SU-DHL-6 (cell line): ENCODE results near the gene C14orf93.

Experiments
- H2AFZ ChIP-seq: fragments of 200-600 bp; sonication (generic); 2 replicates; pipeline ENCODE4 v1.6.1; 2014; ENCODE audit warnings: low read depth, mild to moderate bottlenecking, moderate library complexity, mixed read lengths, antibody characterized with exemption, low read length; ENCODE audit not compliant: severe bottlenecking
- H3F3A ChIP-seq: fragments of 200-600 bp; shearing (Covaris generic); 2 replicates; pipeline ENCODE4 v1.6.0; 2016; ENCODE audit warnings: antibody characterized with exemption, mild to moderate bottlenecking; ENCODE audit not compliant: insufficient read depth
- H3K27ac ChIP-seq: fragments of 200-600 bp; sonication (generic); 2 replicates; pipeline ENCODE4 v1.5.1; 2016; ENCODE audit warnings: low read depth, mild to moderate bottlenecking, low read length, moderate library complexity, mixed read lengths
- H3K27me3 ChIP-seq: fragments of 200-600 bp; sonication (generic), shearing (Covaris generic); 2 replicates; pipeline ENCODE4 v1.6.0; 2014; ENCODE audit warnings: mild to moderate bottlenecking, low read length
- H3K36me3 ChIP-seq: fragments of 200-600 bp; sonication (generic); 2 replicates; pipeline ENCODE4 v1.6.1; 2014; ENCODE audit warnings: mild to moderate bottlenecking, low read length, mixed read lengths
- H3K4me2 ChIP-seq: fragments of 300-600, 200-600 bp; shearing (Covaris generic), sonication (generic); 2 replicates; pipeline ENCODE4 v1.6.0; 2014; ENCODE audit warnings: low read length, low read depth, mild to moderate bottlenecking; ENCODE audit not compliant: poor library complexity, severe bottlenecking
- H3K4me3 ChIP-seq: fragments of 200-600 bp; sonication (generic); 2 replicates; pipeline ENCODE4 v1.5.1; 2014; ENCODE audit warnings: antibody characterized with exemption, low read length, mild to moderate bottlenecking, mixed read lengths; ENCODE audit not compliant: insufficient read depth, poor library complexity, severe bottlenecking
- H3K79me2 ChIP-seq: fragments of 200-600 bp; sonication (generic); 2 replicates; pipeline ENCODE4 v1.6.1; 2014; ENCODE audit warnings: mild to moderate bottlenecking, low read length, moderate library complexity; ENCODE audit not compliant: insufficient read depth
- H3K9ac ChIP-seq: fragments of 200-600 bp; sonication (generic); 2 replicates; pipeline ENCODE4 v1.7.0; 2014; ENCODE audit warnings: mild to moderate bottlenecking, low read length
- H3K9me2 ChIP-seq: fragments of 200-600 bp; sonication (generic); replicated peaks from 2 replicates; pipeline ENCODE4 v1.6.1; 2014; ENCODE audit warnings: low read length; ENCODE audit not compliant: insufficient read depth
- H3K9me3 ChIP-seq: fragments of 200-600 bp; sonication (generic); 2 replicates; pipeline ENCODE4 v1.6.1; 2014; ENCODE audit warnings: low read length, mixed read lengths; ENCODE audit not compliant: insufficient read depth
- H4K20me1 ChIP-seq: fragments of 200-600 bp; sonication (generic); 2 replicates; pipeline ENCODE4 v1.6.1; 2014; ENCODE audit warnings: low read depth, mild to moderate bottlenecking, antibody characterized with exemption, low read length, moderate library complexity, mixed read lengths
- CTCF ChIP-seq: fragments of 200-600 bp; sonication (generic); IDR thresholded peaks from one replicate; pipeline ENCODE4 v1.5.1; 2017; ENCODE audit warnings: antibody characterized with exemption, mild to moderate bottlenecking, low read length, moderate library complexity; ENCODE audit not compliant: insufficient read depth, poor library complexity, severe bottlenecking
- EZH2phosphoT487 ChIP-seq: fragments of 200-600 bp; sonication (generic), shearing (Covaris generic); conservative IDR thresholded peaks from 2 replicates; pipeline ENCODE4 v1.6.1; 2018; ENCODE audit warnings: mild to moderate bottlenecking, antibody characterized with exemption, low read length, moderate library complexity, mixed read lengths

Gene C14orf93

GRCh38 chr14:23047034-23047634 lies 37.2 kb upstream of the C14orf93 start:
- Histone ChIP-seq H2AFZ (no peak overlapping the region), H3K27ac (no peak overlapping the region)

GRCh38 chr14:23045419-23046357 lies 35.7 kb upstream of the C14orf93 start:
- Histone ChIP-seq H3K4me3 (no peak overlapping the region), H4K20me1 (no peaks in the 10 kb centered on the region), H3K9ac (no peak overlapping the region), H3K79me2 (no peaks in the 10 kb centered on the region), H3K36me3 (no peaks in the 10 kb centered on the region), H3K9me3 (no peaks in the 10 kb centered on the region), H2AFZ (no peak overlapping the region), H3K9me2 (no peaks in the 10 kb centered on the region), H3K4me2 (no peak overlapping the region), H3K27ac (no peak overlapping the region), H3F3A (no peaks in the 10 kb centered on the region), H3K27me3 (no peaks in the 10 kb centered on the region)
- TF ChIP-seq CTCF (no peak), EZH2phosphoT487 (no peak)

More at GRCh38 chr14:23047034-23047634, 37.2 kb upstream of the C14orf93 start:
- Histone ChIP-seq H4K20me1 (no peaks in the 10 kb centered on the region), H3K79me2 (no peaks in the 10 kb centered on the region), H3K9me2 (no peaks in the 10 kb centered on the region), H3K9ac (no peak overlapping the region), H3K4me2 (no peak overlapping the region), H3F3A (no peaks in the 10 kb centered on the region), H3K9me3 (no peaks in the 10 kb centered on the region), H3K27me3 (no peaks in the 10 kb centered on the region), H3K4me3 (no peak overlapping the region), H3K36me3 (no peaks in the 10 kb centered on the region)
- TF ChIP-seq CTCF (no peak), EZH2phosphoT487 (no peak)

GRCh38 chr14:23044840-23045239 lies 34.9 kb upstream of the C14orf93 start:
- no peaks in the 10 kb centered on the region for H3F3A ChIP-seq
- H3K4me3 ChIP-seq, result no peak overlapping the region
- H3K9ac ChIP-seq, result no peak overlapping the region
- no peak overlapping the region for H3K4me2 ChIP-seq
- no peaks in the 10 kb centered on the region for H3K9me2 ChIP-seq
- no peaks in the 10 kb centered on the region for H4K20me1 ChIP-seq
- no peaks in the 10 kb centered on the region for H3K9me3 ChIP-seq
- no peaks in the 10 kb centered on the region for H3K79me2 ChIP-seq
- TF ChIP-seq CTCF (no peak), EZH2phosphoT487 (no peak)
- no peak overlapping the region for H2AFZ ChIP-seq
- H3K36me3 ChIP-seq, result no peaks in the 10 kb centered on the region
- no peak overlapping the region for H3K27ac ChIP-seq
- no peaks in the 10 kb centered on the region for H3K27me3 ChIP-seq
